GM21526 (cell line): ENCODE measurements around the gene ST13.
"Not testable (repeated sequence)": the region's sequence is repeated elsewhere in the genome, so short reads cannot be mapped to it uniquely, and the experiment has no call there.

Experiments
- ATAC-seq: cut with Tn5 transposase; IDR thresholded peaks from one replicate; pipeline ENCODE4 v1.9.1; 2021; ENCODE audit warnings: moderate library complexity; ENCODE audit not compliant: unreplicated experiment, low FRiP score

ST13 gene

DNA sequence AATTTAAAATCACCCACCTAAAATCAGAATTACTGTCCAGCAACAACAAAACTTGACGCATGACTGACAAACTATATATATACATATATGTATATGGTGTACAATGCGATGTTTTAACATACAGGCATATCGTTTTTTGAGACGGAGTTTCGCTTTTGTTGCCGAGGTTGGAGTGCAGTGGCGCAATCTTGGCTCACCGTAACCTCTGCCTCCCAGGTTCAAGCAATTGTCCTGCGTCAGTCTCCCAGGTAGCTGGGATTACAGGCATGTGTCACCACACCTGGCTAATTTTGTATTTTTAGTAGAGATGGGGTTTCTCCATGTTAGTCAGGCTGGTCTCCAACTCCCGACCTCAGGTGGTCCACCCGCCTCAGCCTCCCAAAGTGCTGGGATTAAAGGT, 10.6 kb downstream of the ST13 start:
- not testable (repeated sequence) for ATAC-seq

DNA sequence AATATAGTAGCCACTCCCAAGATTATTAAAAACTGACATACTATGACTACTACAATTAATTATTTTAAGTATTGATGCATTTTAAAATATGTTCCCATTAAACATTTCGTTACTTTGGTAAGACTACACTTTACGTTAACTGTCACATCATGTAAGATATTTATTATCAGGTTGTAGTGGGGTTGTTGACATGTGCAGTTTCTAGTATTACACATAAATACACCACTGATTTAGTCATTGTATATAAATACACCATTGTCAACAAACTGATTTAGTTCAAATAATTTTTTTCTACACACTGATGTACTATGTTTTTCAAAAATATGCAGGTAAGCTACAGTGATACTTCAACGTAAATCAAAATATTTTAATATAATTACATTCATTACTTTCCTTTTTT, 11.5 kb downstream of the ST13 start:
- ATAC-seq: no peak

DNA sequence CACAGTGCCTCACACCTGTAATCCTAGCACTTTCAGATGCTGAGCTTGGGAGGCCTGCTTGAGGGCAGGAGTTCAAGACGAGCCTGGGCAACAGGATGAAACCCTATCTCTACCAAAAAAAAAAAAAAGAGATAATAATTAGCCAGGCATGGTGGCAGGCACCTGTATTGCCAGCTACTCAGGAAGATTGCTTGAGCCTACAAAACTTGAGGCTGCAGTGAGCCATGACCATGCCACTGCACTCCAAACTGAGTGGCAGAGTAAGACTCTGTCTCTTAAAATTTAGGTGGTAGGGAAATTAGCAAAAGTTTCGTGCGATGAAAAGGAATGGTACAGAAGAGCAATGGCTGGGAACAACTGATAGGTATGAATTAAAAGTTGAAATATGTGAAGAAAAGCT, 18.0 kb downstream of the ST13 start:
- no peak for ATAC-seq

DNA sequence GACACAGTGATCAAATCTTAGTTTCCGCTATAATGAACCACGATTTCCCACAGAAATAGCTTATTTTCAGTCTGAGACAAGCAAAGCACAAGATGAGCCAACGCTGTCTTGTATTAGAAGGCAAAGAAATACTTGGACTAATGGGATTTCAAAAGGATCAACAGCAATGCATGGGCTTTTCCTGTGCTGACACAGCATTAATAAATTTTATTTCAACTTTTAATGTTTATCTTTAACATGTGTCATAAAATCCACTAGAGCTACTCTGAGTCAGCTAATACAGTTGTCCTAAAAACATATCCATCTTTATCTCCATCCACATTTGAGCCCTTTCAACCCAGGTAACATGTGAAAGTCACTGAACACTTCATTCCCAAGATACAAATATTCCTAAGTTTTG, 21.8 kb downstream of the ST13 start:
- ATAC-seq: no peak

DNA sequence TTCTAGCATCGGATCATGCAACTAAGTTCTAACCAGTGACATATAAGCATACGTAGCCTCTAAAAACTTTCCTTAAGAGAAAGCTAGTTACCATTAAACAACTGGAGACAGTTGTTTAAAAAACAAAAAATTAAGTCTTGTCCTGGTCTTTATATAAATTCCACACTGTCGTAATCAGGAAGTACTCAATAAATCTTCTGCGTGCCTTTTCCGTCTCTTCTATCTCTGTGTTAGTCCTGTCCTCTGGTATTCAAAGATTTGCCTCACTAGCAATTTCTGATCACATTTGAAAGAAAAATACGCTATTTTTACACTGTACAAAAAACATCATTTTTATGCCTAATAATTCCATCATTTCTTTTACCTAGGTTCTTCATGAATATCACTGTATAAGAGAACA, 27.3 kb downstream of the ST13 start:
- no peak for ATAC-seq

DNA sequence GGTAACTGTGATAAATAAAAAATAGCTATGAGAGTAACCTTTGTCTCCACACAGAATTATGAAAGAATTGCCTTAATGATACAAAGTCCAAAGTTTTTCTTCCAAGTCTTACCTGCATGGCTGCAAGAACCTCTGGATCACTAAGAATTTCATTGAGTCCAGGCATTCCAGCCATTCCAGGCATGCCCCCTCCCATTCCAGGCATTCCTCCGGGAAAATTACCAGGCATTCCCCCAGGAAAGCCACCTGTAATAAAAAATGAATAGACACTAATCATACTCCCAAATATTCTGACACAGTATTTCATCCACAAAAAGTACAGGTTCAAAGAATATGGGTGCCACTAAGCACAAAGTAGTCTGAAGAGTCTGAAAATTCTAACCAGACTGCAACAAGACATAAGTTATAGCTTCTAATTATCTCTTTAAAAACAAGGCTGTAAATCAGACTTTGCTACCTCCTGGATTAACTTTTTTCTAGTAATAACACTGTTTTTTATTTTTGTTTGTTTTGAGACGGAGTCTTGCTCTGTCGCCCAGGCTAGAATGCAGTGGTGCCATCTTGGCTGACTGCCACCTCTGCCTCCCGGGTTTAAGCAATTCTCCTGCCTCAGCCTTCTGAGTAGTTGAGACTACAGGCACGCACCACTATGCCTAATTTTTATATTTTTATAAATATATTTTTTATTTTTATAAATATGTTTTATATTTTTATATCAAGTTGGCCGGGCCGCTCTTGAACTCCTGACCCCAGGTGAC, 29.3 kb downstream of the ST13 start:
- no peak for ATAC-seq

DNA sequence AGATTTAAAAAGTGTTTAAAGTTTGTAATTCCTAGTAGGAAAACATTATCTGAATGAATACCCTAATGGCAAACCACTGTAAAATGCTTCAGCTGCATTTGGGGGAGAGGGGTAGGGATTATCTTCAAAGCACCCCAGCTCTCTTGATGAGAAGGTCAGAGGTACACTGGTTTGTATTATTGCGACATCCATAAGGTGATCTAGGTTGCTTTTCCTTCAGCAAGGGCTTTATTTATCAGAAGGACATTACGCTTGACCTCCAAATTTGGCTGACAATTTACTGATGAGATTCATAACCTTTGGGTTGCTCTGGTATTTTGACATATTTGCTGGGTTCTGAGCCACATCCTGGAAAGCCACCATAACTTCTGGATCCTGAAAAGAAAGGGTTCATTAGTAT, 30.1 kb downstream of the ST13 start:
- not testable (repeated sequence) for ATAC-seq

DNA sequence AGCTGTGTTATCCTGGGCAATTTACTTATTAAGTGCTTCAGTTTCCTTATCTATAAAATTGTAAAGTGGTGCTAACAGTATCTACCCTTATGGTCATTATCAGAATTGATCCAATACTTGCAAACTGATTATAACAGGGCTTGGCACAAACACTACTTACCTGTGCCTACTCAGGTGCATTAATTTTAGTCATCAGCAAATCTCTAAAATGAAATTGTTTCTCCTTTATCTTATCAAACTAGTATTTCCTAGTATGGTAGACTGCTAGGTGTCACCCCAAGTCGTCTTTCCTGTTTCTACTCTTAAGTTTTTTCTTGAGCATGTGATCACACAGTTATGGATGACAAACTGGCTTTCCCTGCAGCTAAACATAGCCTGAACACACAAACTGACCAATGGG, 33.0 kb downstream of the ST13 start:
- ATAC-seq: no peak

DNA sequence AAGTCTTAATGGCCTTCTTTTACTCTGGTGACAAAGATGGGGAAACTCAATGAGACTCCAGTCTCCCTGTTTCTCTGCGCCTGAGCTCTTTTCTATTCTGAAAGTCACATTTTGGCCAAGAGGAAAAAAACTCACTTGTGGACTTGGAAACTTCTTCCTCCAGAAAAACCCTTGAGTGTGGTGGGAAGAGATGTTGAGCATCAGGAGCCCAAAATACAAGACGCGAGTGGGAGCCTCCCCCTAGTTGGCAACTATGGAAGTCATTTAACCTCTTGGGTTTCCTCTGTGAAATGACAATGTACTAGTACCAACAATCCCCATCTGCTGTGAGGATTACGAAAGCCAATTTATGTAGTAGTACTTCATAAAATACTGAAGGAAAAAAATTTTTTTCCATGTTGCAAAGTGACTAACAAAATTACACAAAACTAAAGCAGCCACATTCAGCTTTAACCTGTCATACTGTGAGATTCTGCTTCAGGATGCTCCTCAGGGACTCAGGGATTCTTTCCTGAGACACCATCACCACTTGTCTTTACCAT, 36.8 kb downstream of the ST13 start:
- ATAC-seq: no peak

DNA sequence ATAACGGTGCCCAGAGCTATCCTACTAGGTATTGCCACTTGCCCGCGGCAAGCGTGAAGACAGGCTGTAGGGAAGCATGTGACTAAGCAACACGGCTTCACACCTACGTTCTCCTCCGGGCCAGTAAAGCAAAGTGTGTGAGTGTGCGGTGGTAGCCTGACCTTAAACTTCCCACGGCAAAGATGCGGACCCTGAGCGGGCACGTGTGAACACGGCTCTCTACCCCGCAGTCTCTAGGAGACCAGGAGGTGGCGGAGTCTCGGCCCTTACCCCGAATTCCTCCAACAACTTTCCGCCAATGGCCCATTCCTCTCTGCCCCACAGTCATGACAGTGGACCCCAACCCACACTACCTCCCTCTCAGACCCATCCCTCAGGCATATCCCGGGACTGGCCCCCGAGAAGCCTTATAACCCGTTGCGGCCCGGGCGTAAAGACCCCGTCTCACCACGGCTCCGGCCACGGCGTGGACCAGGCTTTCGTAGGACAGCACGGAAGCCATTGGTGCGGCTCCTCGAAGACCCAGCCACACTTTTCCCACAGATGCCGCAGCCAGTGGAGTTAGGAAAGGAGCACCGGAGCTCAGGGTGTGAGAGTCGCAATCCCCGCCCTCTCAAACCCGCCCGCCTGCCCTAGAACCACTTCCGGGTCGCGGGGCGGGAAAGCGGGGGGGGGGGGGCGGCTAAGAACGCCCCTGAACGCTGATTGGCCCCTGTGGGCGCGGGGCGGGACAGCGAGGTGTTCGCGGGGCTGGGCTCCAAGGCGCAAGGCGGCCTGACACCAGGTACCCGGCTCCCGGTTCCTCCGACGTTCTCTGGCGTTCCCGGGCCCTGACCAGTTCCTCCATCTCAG, 37.5 kb downstream of the ST13 start, which contains the start of gene SLC25A17:
Gene SLC25A17, minus strand, starts transcription at position 600 of the 852 bp plus-strand sequence. Its CDS starts 98 bp downstream, at position 502.
- ATAC-seq: no peak

DNA sequence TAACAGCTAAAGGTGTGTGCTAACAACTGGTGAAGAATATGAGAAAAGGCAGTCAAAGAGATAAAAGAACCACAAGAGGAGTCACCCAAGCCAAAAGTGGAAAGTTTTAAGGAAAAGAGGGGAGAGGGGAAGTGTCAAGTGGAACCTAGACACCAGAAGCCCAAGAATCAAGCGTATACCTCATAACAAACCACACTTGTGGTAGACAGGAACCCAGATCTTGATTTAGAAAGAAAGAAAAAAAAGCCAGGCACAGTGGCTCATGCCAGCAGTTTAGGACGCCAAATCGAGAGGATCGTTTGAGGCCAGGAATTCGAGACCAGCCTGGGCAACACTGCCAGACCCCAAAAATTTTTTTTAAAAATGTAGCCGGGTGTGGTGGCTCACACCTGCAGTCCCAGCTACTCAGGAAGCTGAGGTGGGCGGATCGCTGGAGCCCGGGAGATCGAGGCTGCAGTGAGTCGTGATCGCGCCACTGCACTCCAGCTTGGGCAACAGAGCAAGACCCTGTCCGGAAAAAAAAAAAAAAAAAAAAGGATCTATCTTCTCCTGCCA, 38.2 kb downstream of the ST13 start:
- ATAC-seq: no peak

DNA sequence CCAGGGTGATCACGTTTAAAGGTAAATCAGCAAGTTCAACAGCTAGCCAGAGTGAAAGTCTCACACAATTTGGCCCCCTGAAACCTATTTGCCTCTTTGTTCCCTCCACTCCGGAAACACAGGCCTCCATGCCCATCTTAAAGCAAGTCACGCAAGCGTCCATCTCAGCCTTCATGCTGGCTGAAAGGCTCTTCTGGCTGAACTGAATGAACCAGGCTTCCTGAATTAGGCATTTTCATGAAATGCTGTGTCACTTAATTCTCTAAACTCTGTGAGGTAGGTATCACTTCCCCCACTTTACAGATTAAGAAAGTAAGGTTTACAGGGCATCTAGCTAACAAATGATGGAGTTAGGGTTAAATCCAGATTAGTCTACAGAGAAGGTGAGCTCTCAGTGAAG, 38.7 kb downstream of the ST13 start:
- no peak for ATAC-seq

DNA sequence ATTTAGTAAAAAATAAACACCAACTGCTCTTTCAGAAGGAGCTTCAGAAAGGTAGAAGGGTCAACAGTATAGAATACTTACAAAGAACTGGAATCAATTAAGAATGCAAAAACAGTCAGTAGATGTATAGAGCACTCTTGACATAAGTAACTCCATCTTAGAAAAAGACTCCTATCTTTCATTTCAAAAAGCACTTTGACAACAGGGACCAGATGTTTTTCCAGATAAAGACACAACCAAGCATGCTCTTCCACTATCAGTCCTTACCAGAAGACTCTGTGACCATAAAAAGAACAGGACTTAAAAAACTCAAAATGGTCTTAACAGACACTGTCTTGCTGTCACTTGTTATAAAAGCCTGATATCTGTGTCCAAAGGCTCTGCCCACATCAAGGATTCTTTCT, 42.5 kb downstream of the ST13 start:
- ATAC-seq: no peak

DNA sequence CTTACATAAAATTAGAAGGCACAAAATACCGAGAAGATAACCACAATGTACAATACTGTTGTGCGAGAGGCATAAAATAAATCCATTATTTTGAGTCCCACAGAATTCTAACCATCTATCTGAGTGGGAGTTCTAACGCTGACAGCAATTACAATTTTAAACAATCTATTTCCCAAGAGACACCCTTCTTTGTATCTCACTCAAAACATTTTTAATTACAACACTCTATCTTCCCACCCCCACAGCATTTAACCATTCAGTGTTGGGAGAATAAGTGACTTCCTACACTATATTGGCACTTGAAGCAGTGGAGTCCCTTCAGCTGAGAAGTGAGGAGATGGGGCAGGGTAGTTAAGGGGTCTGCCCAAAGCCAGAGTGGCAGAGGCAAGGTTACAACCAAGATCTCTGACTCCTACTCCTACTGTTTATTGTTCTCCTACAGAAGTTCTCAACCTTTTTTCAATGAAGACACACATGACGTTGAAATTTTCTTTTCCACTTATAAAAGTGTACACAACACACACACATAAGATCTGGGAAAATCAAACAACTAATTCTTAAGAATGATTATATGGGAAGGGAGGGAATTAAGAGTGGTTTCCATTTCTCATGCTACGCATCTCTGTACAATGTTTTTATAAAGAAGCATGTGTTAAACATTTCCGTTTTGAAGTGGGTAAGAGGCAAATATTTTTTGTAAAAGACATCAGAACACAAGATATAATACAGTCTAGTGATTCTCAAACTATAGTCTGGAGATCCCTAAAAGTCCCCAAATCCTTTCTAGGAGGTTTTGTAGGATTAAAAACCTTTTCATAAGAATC, 48.2 kb downstream of the ST13 start:
- ATAC-seq: no peak

DNA sequence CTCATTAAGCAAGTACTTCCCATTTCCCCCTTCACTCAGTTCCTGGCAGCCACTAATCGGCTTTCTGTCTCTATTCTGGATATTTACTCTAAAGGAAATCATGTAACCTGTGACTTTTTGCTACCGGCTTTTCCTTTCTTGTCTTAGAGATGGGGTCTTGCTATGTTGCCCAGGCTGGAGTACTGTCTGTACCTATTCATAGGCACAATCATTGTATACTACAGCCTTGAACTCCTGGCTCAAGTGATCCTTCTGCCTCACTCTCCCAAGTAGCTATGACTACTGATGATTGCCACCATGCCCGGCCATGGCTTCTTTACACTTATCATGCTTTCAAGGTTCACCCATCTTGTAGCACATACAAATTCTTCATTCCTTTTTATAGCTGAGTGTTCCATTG, 49.7 kb downstream of the ST13 start:
- ATAC-seq: no peak

DNA sequence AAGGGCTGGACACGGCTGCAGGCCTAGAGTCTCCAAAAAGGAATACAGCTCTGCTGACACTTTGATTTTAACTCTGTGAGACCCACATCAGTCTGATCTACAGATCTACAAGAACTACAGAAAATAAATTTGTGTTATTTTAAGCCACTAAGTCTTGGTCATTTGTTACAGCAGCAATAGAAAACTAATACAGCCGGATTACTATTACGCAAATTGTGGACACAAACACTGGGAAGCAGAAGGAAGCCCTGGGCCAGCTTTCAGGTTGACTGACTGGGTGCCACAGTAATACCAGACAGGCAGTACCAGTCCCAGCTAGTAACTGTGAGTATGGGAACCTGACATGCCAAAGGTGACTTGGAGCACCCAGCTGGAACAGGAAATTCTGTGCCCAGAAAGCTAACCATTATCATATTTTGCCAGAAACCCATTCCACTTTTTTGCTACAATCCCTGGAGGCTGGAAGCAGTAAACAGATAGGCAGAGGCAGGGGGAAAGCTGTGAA, 50.7 kb downstream of the ST13 start:
- ATAC-seq: no peak

DNA sequence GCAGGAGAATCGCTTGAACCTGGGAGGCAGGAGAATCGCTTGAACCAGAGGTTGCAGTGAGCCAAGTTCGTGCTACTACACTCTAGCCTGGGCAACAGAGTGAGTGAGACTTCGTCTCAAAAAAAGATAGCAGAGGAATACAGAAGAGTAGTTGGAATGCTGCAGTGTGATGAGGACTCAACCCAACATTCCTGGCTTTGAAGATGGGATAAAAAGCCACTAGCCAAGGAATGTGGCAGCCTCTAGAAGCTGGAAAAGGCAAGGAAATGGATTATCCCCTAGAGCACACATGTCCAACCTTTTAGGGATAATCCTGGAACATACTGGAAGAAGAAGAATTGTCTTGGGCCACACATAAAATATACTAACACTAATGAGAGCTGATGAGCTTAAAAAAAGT, 51.2 kb downstream of the ST13 start:
- ATAC-seq: no peak

DNA sequence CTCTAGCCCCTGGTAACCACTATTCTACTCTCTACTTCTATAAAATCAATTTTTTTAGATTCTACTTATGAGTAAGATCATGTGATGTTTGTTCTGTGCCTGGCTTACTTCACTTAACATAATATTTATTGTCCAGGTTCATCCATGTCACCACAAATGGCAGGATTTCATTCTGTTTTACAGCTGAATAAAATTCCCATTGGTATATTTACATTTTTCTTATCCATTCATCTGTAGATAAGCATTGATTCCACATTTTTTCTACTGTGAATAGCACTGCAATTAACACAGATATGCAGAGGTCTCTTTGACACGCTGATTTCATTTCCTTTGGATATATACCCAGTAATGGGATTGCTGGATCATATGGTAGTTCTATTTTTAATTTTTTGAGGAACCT, 53.1 kb downstream of the ST13 start:
- ATAC-seq: no peak

DNA sequence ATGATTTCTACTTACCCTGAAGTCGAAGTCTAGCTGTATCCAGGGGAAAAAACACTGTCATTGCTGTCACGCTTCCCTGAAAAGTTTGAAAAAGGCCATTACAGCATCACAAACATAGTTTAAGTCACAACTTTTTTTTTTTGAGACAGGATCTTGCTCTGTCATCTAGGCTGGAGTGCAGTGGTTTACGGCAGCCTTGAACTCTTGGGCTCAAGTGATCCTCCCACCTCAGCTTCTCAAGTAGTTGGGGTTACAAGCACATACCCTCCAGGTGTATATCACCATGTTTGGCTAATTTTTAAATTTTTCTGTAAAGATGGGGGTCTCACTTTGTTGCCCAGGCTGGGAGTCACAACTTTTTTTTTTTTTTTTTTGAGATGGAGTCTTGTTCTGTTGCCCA, 57.4 kb downstream of the ST13 start:
- ATAC-seq: no peak

DNA sequence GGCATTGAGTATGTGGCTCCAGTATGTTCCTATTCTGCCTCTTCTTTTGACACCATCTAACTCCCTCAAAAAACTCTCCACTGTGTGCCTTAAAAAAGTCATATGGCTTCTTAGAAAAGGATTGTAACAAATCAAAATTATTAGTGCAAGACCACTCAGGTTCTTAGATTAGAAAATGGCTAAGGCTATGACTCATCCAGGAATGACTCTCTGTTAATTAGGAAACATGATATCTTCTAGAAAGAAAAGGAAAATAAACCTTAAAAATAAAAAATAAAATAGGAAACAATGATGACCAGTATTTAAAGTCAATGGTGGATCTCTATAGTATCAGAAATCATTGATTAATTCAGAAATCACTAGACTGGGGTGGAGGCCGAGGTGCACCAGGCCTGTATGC, 59.0 kb downstream of the ST13 start:
- ATAC-seq: no peak
